Measurements from ENCODE around the gene TENM3. TPM values are rescaled to one million over a fixed set of nuclear protein-coding genes. Genes with fewer than 3 reads are reported as not detected.

The TENM3 gene
- total RNA-seq, 1 experiment from 2014 or later: 108 TPM

DNA sequence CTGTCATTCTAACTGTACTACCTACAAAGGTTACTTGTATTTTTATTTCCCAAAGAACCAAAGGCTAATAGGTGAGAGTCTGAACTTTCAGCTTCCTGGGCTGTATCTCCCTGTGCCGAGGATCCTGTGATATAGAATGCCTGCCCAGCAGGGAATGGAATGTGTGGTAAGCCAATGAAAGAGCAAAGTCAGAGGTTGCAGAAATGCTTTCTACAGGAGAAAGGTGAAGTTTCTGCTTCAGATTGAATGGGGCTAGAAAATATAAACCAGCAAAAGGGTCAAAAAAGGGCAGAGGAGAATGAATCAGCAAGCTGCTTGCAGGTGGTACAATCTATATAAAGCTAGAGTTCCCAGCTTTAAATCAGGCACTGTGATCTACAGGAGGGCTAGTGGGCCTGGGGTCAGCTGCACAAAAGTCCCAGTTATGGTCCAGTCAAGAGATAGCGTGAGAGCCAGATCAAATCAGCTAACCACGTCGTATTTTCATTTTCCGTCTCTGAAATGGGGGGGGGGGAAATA is 527.9 kb downstream of the TENM3 start:
- no peak for DNase-seq (ENCODE audit: low spot score)

DNA sequence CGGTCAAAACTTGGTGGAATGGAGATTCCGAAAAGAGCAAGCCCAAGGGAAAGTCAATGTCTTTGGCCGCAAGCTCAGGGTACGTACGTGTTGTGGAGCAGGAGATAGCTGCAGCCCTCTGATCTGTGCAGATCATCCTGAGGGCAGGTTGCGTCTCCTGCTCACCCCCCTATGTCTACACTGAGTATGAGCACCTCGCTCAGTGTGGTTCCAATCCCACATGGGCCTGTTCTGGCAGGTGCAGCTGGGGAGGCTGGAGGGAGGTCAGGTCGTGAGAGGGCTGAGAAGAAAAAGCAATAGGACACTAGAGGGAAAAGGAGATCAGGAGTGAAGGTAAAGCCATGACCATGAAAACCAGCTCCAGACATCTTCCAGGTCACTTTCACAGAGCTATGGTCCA is 531.9 kb downstream of the TENM3 start:
- no peak for DNase-seq (ENCODE audit: low spot score)

DNA sequence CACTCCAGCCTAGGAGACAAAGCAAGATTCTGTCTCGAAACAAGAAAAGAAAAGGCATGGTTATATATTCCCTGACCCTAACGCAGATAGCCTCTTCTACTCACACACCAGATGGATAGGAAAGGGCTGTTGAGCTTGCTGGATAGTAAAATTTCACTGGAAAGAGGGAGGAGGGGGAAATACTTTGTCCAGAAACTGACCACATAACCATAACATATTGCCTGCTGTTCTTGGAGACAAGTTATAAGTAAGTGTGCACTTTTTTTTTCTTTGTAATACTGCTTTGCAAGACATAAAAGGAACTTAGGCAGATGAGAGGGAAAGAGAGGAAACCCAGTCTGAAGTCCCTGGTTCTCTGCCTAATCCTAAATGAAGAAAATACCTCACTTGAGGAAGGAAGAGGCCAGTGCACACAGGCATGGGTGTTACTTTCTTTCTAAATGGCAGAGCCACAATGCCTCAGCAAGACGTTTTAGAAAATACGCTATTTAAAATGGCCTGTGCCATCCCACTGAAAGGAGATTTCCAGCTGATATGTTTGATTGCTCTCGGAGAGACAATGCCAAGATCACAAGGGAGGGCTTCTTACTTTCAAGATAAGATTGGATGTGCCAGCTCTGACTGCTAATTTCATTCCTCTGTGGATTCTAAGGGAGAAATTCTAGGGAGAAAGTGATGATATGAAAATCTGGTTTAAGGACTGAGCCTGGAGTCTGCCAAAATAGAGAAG is 533.3 kb downstream of the TENM3 start:
- no peak for DNase-seq (ENCODE audit: low spot score)

DNA sequence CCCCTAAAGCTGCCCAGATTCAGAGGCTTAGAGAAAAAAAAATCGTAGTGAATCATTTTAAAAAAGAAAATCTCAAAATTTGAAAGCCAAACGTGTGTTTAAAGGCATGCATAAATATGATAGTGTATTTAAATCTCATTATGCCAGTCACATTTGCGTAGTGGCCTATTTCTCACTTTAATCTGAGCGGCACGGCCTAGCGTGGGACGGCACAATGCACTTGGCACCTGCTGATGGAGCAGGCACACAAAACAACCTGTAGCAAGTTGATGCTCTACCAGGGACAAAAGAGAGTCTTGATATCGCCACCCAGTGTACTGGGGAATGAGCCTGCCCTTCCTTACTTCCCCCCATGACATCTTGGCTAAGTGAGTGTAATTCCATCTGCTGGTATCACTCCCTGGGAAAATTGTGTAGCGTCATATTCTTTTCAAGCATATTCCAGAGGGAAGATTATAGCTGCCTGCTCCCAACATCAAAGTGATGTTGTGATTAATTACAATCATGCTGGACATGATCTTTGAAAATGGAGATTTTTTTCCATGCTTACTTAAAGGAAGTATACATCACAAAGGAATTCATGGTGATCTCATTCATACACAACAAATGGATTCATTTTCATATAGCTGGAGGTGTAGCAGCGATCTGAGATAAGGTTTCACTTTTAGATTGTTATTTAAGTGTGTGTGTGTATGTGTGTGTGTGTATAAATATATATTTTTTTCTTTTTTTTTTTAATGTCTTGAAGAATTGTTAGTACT is 535.2 kb downstream of the TENM3 start:
- DNase-seq (ENCODE audit: low spot score): no peak

DNA sequence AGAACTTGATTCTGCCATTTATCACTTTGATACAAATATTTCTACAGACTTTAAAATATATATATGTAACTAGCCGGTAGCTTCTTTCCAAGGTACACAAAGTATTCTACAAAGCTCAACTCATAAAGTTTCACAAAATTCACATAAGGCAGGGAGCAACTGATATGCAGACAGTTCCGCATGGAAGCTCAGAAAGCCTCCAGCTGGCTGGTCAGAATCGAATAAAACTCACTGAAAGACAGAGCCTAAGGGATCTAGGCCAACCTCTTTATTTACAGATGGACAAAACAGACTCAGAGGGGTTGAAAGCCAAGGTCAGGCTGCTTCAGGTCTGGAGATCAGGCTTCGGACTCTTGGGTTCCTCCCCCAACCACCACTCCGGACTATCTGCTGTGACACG is 543.8 kb downstream of the TENM3 start:
- no peak for DNase-seq (ENCODE audit: low spot score)

DNA sequence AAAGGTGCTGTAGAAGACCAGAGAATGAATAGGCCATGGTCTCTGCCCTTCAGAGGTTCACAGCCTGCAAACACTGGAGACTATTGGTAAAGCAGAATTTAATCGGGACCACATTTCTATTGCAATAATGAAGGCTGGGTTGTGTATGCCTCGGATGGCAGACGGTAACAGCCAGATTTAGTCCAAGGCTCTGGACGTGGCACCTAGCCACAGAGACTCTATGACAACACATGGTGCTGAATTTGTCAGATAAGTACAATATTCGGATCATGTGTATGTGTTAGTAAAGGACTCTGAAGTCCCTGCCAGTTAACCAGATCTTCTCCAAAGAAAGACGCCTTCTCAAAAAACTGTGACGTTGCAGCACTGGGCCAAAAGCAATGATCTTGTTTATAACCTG is 545.0 kb downstream of the TENM3 start:
- DNase-seq (ENCODE audit: low spot score): no peak

DNA sequence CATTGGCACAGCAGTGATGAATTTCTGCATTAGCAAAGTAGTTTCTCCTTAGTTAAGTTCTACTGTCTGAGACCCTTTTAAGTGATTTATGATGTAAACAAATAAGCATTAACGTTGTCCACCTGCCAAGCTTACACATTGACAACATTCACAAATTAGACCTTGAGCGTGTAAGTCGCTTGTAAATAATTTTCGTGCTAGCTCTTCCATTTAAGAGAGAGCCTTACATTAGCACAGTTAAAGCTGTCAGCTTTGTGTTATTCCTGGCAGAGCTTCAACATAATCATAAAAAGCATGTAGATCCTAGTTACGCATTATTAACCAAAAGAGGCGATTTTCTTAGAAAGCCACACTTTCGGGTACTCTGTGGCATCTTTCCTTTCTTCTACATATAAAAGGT is 546.3 kb downstream of the TENM3 start:
- DNase-seq (ENCODE audit: low spot score): no peak

DNA sequence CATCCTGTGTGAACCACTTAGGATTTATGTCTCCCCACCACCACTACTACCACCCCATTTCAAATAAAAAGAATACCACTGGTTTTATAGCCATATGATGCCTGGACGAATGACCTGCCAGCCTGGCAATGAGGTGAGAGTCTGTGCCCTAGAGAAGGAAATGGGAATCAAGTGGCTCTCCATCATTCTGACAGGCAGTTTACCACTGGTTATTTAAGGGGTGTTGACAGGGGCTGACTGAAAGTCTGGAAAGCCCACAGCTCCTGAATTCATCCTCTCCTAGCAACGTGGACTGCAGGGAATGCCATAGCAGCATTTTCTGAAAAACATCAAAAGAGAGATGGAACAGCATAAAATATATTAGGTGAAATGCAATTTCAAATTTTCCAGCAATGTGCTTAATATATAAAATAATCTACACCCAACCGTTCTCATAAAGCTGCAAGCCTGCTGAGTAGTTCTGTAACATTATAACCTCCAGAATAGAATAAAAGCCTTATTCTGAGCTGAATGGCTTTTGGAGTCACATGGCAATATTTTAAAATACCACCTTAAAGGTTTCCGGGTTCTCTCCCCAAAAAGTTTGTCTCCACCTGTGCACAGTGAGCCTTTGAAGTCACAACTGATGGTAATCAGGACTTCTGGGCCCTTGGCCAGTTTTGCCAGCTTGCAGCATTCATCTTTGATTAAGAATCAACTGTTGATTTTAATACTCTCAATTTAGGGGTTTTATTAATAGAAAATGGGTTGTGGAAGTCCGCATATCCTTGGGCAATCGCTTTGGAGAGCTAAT is 552.4 kb downstream of the TENM3 start:
- no peak for DNase-seq (ENCODE audit: low spot score)

DNA sequence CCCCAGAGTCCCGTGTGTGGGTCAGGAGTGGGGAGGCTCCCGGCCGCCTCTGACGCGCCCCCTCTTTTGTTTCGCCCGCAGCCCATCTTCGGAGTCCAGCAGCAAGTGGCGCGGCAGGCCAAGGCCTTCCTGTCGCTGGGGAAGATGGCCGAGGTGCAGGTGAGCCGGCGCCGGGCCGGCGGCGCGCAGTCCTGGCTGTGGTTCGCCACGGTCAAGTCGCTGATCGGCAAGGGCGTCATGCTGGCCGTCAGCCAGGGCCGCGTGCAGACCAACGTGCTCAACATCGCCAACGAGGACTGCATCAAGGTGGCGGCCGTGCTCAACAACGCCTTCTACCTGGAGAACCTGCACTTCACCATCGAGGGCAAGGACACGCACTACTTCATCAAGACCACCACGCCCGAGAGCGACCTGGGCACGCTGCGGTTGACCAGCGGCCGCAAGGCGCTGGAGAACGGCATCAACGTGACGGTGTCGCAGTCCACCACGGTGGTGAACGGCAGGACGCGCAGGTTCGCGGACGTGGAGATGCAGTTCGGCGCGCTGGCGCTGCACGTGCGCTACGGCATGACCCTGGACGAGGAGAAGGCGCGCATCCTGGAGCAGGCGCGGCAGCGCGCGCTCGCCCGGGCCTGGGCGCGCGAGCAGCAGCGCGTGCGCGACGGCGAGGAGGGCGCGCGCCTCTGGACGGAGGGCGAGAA is 556.5 kb downstream of the TENM3 start:
- DNase-seq (ENCODE audit: low spot score): no peak

DNA sequence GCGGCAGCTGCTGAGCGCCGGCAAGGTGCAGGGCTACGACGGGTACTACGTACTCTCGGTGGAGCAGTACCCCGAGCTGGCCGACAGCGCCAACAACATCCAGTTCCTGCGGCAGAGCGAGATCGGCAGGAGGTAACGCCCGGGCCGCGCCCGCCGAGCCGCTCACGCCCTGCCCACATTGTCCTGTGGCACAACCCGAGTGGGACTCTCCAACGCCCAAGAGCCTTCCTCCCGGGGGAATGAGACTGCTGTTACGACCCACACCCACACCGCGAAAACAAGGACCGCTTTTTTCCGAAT is 557.0 kb downstream of the TENM3 start:
- no peak for DNase-seq (ENCODE audit: low spot score)

DNA sequence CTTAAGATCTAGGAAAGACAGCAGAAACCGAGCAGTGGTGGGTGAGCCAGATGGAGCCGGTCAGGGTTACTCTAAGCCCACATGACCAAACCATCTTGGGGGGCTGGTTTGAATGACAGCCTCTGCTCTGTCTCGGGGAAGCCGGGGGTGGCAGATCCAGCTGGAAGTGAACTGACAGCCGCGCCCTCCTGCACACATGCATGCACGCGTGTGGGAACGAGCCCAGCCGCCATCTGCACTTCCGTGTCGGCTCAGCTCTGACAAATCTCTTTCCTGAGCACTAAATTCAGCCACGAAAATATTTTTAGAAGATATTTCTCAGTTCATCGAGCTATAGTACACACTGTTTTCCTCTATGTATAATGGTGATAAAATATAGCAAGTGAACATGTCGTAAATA is 558.4 kb downstream of the TENM3 start:
- no peak for DNase-seq (ENCODE audit: low spot score)

DNA sequence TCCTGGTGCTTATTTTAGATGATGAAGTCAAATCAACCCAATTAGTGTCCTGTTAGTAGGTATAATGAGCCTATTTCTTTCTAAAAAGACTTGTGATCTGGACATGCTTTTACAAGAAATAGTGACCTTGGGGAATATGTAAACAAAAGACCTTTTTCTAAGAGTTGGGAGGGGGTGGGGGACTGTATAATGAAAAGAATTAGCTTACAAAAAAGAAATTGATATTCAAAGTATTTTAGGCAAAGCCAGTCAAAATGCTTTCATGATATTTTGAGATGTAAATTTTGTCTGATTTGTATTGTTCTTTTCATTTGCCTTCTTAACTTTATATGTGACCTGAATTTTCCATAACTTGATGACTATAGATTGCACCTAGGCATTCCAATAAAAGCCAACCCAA is 559.4 kb downstream of the TENM3 start:
- no peak for DNase-seq (ENCODE audit: low spot score)

DNA sequence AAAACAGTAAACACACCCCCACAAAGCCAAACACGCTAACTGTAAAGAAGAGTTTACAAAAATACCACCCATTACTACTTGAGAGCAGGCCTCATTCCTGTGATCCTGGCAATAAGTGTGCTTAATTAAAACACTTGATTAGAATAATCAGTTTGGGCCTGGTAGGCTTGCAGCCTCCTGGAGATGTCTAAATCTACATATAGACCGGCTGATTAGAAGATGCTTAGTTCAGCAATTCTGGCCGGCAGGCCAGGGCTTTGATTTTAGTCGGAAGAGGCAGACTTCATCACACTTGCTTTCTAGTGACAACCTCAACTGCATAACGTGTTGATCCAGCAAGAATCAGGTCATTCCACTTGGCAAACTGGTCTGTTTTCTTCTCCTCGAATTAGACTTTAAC is 560.0 kb downstream of the TENM3 start:
- DNase-seq (ENCODE audit: low spot score): no peak

DNA sequence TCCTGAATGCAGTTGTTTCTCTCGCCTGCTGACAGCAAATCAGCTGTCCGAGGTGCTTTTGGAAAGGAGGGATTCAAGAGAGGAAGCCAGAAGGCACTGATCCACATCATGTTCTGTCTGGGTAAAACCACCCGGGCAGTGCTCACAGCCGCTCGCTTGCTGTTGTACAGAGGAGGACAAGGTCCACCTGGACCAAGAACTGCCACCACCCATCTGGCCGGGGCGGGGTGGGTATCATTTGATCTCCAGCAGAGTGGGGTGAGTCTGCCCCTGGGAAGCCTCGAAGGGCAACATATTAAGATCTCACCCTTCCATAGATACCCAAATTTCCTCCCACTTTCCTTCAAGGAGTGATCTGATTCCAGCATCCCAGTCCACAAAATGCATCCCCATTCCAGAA is 560.9 kb downstream of the TENM3 start:
- DNase-seq (ENCODE audit: low spot score): no peak

DNA sequence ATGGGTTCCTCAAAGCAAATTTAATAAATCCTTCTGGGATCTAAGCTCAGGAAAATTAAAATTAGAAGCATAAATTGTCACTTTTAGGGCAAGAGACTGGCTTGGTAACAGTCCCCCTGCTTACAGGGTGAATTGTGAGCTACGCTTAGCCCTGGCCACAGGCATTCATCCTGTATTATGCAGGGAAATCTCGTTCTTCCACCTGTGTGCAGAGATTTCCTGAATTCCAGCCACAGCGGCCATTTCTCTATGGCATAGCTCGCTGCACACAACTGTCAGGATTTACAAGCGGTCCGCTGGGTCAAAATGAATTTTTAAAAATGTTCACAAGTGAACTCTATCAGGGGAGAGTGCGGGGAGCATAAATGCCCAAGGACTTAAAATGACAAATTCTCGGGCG is 562.1 kb downstream of the TENM3 start:
- no peak for DNase-seq (ENCODE audit: low spot score)

DNA sequence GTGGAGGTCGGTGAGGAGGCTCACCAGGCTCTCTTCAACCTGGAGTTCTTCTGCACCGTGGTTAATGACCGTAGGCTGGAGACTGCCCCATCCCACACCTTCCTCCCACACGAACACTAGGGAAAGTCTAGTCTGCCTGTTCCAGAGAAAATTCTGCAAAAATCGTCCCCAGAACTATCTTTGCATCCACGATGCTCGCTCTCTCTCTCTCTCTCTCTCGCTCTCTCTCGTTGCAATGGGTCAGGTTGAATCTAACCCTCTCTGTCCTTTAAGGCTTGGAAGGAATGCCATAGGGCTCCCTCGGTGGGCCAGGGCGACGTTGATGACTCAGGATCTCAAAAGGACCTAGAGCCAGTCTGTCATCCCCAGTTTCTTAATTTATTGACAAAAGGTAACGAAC is 562.5 kb downstream of the TENM3 start:
- DNase-seq (ENCODE audit: low spot score): no peak

DNA sequence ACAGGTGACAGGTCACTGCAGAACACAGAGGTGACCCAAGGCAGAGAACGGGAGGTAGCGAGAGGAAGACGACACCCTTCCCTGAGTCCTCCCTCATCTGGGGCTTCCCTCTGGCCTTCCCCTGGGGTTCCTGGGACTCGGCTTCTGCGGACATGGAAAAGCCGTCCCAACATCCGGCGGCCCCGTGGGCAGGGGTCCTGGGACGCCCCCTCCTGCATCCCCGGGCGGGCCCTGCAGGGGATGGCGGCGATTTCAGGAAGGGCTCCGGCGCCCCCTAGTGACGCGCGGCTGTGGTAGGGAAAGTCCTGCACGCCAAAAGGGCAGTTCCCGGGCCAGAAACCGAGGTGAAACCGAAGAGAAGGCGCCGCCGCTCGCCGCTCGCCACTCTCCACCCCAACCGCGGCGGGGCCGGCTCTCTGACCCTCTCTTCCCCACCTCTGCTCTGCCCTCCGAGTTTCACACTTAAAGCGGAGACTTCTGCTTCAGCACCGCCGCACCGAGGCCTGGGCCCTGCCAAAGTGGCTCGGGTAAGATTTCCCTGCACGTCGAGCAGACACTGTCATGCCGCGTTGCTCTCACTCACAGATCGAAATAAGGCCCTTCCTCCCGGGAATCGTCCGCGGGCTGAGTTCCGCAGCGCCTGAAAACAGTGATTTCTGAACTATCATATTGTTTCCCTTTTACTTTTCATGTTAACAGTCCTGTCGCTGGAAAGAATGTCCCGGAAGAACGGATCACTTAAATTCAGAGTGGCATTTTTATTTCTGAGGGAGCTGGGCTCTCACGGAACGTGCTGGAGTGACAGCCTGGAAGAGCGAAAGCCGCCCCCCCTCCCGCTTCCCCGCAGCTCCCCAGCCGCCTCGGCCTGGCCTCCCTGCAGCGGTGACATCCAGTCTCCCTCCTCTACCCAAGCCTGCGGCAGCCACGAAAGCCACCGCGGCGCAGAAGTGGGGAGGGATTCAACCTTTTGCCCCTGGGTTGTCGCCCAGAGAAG is 563.4 kb downstream of the TENM3 start:
- DNase-seq (ENCODE audit: low spot score): peak; percentile 50

DNA sequence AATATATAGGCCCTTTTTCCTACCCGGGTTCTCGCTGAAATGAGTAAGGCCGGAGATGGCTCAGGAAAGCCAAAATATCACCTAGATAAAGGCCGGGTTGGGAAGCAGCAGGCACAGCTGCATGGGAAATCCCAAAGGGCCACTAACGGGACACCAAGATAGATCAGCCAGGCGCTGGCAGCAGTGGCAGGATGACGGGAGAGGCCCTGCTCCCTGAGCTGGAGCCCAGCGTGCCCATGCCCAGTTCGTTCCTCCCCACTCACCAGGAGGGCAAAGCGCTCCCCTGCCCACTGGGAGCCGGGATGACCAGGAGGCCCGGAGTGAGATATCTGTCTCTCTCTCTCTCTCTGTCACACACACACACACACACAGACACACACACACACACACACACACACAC is 564.1 kb downstream of the TENM3 start:
- no peak for DNase-seq (ENCODE audit: low spot score)

DNA sequence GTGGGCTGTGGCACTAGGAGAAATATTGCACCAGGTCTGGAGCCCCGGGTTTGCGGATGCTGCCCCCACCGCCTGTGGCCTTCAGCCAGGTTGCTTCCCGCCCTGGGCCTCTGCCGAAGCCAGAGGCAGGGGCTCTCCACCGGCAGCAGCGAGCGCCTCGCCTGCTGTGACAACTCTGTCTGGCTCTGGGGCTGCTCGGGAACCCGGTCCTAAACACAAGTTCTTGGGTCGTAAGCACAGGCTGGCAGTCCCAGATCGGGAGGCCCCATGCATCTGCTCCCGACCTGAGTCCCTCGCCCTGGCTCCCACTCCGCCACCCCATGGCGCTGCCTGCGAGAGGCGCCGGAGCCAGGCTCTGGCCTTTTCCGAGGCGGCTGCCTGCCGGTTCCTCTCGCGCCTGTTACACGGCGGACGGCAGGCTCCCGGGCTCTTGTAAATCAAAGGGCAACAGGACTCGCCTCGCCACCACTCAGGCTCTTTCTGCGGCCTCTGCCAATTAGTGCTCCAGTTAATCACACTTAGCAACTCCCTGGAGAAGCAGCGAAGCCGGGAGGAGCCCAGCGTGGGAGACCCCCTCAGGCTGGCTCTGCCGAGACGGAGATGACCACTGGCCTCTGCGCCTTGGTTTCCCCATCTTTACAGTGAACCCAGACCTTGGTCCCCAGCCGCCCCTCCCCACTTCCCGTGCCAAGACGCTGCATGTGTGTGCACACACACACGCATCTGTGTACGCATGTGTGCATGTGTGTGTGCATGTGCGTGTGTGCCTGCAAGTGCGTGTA is 564.8 kb downstream of the TENM3 start:
- no peak for DNase-seq (ENCODE audit: low spot score)
